ENCODE measurements around the gene JAK1.

- TF ChIP-seq RFX7 (CRISPR knock-in tag; IDR thresholded peaks at IDR 0.05) (no peak), MYBL2 (IDR thresholded peaks at IDR 0.05; ENCODE audit: low read depth) (no peak), MYBL2 (CRISPR knock-in tag; IDR thresholded peaks at IDR 0.05; ENCODE audit: borderline replicate concordance) (no peak), RFX5 (IDR thresholded peaks at IDR 0.05; ENCODE audit: low read depth, low read length) (no peak), ZBTB33 (CRISPR knock-in tag; IDR thresholded peaks at IDR 0.05) (no peak), PHF8 (IDR thresholded peaks at IDR 0.05; ENCODE audit: borderline replicate concordance, low read length) (no peak), POLR2AphosphoS5 (IDR thresholded peaks at IDR 0.05; ENCODE audit: control insufficient read depth, insufficient read depth, low read depth, low read length) (no peak), TEAD2 (tag; IDR thresholded peaks at IDR 0.05) (no peak), NFIX (CRISPR knock-in tag; IDR thresholded peaks at IDR 0.05; ENCODE audit: low read depth) (no peak), MAFF (IDR thresholded peaks at IDR 0.05; ENCODE audit: low read length) (no peak), ELF4 (CRISPR knock-in tag; IDR thresholded peaks at IDR 0.05) (no peak), CTCF (IDR thresholded peaks at IDR 0.05 in 2 of 3, conservative IDR thresholded peaks at IDR 0.05 in 1 of 3; ENCODE audit: insufficient read depth in 2 of 3, low read depth in 1 of 3, low read length in 3 of 3) (no peak), CEBPB (tag; IDR thresholded peaks at IDR 0.05) (no peak), SMARCA5 (IDR thresholded peaks at IDR 0.05) (no peak)
Observed at GRCh38 chr1:64875101-64875500, 91.2 kb downstream of the JAK1 start.

Data from K562 (cell line).